Measurements from ENCODE around the gene GSK3B. TPM values are rescaled to one million over a fixed set of nuclear protein-coding genes. Genes with fewer than 3 reads are reported as not detected.

The GSK3B gene
- total RNA-seq, 3 donors from 2014 or later = 34.6 to 46.1 (median 42.0) TPM

DNA sequence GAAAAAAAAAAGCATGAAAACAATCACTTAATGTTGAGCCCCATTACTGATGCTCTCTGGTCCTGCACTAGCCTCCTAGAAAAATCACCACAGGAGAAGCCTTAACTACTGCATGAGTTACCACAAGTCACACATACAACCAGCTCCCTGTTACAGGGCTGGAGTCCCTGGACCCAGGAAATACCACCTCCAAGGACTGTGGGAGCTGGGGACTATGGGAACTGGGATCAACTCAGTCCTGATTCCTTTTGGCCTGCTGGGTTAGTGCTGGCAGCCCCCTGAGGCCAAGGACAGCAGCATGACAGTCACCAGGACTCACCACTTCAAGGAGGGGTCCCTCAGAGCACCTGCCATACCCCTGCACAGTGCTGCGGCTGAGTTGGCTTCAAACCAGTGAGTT lies 311.8 kb downstream of the GSK3B start:
- no peak for TF ChIP-seq POLR2A (IDR thresholded peaks at IDR 0.05)
- no peak for TF ChIP-seq POLR2AphosphoS5 (IDR thresholded peaks at IDR 0.05)
- TF ChIP-seq, protein P1, sequence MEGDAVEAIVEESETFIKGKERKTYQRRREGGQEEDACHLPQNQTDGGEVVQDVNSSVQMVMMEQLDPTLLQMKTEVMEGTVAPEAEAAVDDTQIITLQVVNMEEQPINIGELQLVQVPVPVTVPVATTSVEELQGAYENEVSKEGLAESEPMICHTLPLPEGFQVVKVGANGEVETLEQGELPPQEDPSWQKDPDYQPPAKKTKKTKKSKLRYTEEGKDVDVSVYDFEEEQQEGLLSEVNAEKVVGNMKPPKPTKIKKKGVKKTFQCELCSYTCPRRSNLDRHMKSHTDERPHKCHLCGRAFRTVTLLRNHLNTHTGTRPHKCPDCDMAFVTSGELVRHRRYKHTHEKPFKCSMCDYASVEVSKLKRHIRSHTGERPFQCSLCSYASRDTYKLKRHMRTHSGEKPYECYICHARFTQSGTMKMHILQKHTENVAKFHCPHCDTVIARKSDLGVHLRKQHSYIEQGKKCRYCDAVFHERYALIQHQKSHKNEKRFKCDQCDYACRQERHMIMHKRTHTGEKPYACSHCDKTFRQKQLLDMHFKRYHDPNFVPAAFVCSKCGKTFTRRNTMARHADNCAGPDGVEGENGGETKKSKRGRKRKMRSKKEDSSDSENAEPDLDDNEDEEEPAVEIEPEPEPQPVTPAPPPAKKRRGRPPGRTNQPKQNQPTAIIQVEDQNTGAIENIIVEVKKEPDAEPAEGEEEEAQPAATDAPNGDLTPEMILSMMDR (IDR thresholded peaks at IDR 0.05) = no peak
- intact Hi-C loops (cut with DNase I; ENCODE audit: low total_unique reads) = no loop called here

DNA sequence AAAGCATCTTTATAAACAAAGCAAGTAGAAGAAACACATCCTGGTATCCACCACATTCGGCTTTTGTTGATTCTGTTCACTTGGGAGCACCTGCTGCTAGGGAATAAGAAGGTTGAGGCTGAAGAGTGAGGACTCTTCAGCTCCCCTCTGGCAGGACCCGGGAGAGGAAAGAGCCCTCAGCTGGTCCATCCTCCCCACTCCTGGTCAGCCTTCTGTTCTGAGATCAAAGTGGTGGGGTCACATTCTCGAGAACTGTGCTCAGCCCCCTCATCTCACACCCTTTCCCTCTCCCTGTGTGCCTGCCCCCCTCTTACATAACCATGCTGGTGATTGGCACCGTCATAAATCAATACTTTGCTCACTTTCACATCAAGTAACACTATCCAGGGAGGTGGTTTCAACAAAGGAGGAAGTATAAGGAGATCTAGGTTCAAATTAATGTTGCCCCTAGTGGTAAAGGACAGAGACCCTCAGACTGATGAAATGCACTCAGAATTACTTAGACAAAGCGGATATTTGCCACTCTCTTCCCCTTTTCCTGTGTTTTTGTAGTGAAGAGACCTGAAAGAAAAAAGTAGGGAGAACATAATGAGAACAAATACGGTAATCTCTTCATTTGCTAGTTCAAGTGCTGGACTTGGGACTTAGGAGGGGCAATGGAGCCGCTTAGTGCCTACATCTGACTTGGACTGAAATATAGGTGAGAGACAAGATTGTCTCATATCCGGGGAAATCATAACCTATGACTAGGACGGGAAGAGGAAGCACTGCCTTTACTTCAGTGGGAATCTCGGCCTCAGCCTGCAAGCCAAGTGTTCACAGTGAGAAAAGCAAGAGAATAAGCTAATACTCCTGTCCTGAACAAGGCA lies 312.7 kb downstream of the GSK3B start, which contains the start of gene NR1I2:
TSS of gene NR1I2 (plus strand) at position 772 of the 869 bp plus-strand sequence.
- Histone ChIP-seq H3K36me3 (no peaks in the 10 kb centered on the region), H3K27ac (no peak within 1 kb of the TSS), H3K9me3 (peaks cover 0 to 2% of the 10 kb centered on the region in 2 donors), H3K4me3 (no peak within 1 kb of the TSS), H3K4me1 (no peaks in the 10 kb centered on the region), H3K27me3 (no peaks in the 10 kb centered on the region)
- TF ChIP-seq, protein P1 (IDR thresholded peaks at IDR 0.05) = no peak
- TF ChIP-seq POLR2AphosphoS5 (IDR thresholded peaks at IDR 0.05) = no peak
- TF ChIP-seq POLR2A (IDR thresholded peaks at IDR 0.05) = no peak
- DNase-seq (ENCODE audit: low spot score in 2 of 2) = no peak
- intact Hi-C loops (cut with DNase I; ENCODE audit: low total_unique reads) = no loop called here

More for the DNA sequence above, 311.8 kb downstream of the GSK3B start:
- no peaks in the 10 kb centered on the region for H3K36me3 ChIP-seq
- H3K4me1 ChIP-seq = no peaks in the 10 kb centered on the region
- no peaks in the 10 kb centered on the region for H3K27me3 ChIP-seq
- DNase-seq (ENCODE audit: low spot score in 2 of 2) = no peak
- H3K9me3 ChIP-seq = no peaks in the 10 kb centered on the region
- no peak overlapping the region for H3K4me3 ChIP-seq
- no peak overlapping the region for H3K27ac ChIP-seq

- DNase-seq (ENCODE audit: low spot score in 2 of 2) = no peak
- TF ChIP-seq POLR2AphosphoS5 (IDR thresholded peaks at IDR 0.05) (no peak), POLR2A (IDR thresholded peaks at IDR 0.05) (no peak)
- TF ChIP-seq, protein P1 (IDR thresholded peaks at IDR 0.05) = no peak
- no peak overlapping the region for H3K27ac ChIP-seq
- peaks cover 6 to 8% of the 10 kb centered on the region in 2 donors for H3K9me3 ChIP-seq
- intact Hi-C loops (cut with DNase I; ENCODE audit: low total_unique reads) = no loop called here
- no peaks in the 10 kb centered on the region for H3K36me3 ChIP-seq
- no peaks in the 10 kb centered on the region for H3K27me3 ChIP-seq
- no peak overlapping the region for H3K4me3 ChIP-seq
- H3K4me1 ChIP-seq = no peaks in the 10 kb centered on the region
These were observed 314.4 kb downstream of the GSK3B start for GRCh38 chr3:119779731-119780383.

DNA sequence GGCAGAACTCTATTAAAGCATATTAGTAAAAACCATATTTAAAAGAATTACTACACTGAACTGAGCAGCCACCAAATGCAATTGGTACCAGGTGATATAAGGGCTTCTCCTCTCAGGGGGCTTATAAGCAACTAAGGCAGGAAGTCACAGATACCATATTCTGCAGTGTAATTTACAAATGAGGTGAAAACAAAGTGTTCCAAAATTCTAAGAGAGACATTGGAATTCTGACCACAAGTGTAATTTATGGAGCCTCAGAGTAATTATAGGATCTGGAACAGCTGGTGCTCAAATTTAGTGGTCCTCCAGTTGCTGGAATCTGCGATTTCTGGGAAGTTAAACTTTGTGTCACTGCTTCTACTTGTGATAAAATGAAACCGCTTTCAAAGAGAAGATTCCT lies 315.4 kb downstream of the GSK3B start:
- no peak overlapping the region for H3K27ac ChIP-seq
- TF ChIP-seq, protein P1 (IDR thresholded peaks at IDR 0.05) = no peak
- no peak for TF ChIP-seq POLR2A (IDR thresholded peaks at IDR 0.05)
- no peak for TF ChIP-seq POLR2AphosphoS5 (IDR thresholded peaks at IDR 0.05)
- H3K4me3 ChIP-seq = no peak overlapping the region
- peaks cover 6 to 8% of the 10 kb centered on the region in 2 donors for H3K9me3 ChIP-seq
- H3K36me3 ChIP-seq = no peaks in the 10 kb centered on the region
- H3K4me1 ChIP-seq = no peaks in the 10 kb centered on the region
- no peaks in the 10 kb centered on the region for H3K27me3 ChIP-seq
- no peak for DNase-seq (ENCODE audit: low spot score in 2 of 2)
- intact Hi-C loops (cut with DNase I; ENCODE audit: low total_unique reads) = no loop called here

DNA sequence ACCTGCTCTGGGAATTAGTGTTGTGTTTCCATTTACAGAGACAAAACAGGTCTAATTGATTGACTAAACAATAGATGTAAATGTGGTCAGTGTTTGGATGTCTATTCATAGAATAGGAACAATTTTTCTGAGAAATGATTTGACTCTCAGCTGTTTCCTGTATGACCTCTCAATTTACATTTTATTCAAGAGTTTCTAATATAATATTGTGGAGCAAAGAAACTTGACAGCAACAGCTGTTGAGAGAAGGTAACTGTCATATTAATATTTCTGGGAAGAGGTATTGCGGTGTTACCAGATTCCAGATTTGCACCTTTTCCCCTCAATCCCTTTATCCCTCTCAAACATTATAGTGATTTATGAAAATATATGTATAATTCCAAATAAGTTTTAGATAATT lies 316.1 kb downstream of the GSK3B start:
- no peaks in the 10 kb centered on the region for H3K4me1 ChIP-seq
- intact Hi-C loops (cut with DNase I; ENCODE audit: low total_unique reads) = no loop called here
- H3K27me3 ChIP-seq = no peaks in the 10 kb centered on the region
- H3K36me3 ChIP-seq = no peaks in the 10 kb centered on the region
- H3K27ac ChIP-seq = no peak overlapping the region
- no peak for TF ChIP-seq POLR2A (IDR thresholded peaks at IDR 0.05)
- TF ChIP-seq, protein P1 (IDR thresholded peaks at IDR 0.05) = no peak
- TF ChIP-seq POLR2AphosphoS5 (IDR thresholded peaks at IDR 0.05) = no peak
- H3K9me3 ChIP-seq = peaks cover 6 to 8% of the 10 kb centered on the region in 2 donors
- no peak overlapping the region for H3K4me3 ChIP-seq
- DNase-seq (ENCODE audit: low spot score in 2 of 2) = no peak

Data from breast epithelium (tissue), 4 donors.